ENCODE data around the gene TSPAN16. TPM values are rescaled to one million over a fixed set of nuclear protein-coding genes. Genes with fewer than 3 reads are reported as not detected.
"Not testable (repeated sequence)": the region's sequence is repeated elsewhere in the genome, so short reads cannot be mapped to it uniquely, and the experiment has no call there.

The TSPAN16 gene
- total RNA-seq, 2 donors from 2014 or later, result not detected

DNA sequence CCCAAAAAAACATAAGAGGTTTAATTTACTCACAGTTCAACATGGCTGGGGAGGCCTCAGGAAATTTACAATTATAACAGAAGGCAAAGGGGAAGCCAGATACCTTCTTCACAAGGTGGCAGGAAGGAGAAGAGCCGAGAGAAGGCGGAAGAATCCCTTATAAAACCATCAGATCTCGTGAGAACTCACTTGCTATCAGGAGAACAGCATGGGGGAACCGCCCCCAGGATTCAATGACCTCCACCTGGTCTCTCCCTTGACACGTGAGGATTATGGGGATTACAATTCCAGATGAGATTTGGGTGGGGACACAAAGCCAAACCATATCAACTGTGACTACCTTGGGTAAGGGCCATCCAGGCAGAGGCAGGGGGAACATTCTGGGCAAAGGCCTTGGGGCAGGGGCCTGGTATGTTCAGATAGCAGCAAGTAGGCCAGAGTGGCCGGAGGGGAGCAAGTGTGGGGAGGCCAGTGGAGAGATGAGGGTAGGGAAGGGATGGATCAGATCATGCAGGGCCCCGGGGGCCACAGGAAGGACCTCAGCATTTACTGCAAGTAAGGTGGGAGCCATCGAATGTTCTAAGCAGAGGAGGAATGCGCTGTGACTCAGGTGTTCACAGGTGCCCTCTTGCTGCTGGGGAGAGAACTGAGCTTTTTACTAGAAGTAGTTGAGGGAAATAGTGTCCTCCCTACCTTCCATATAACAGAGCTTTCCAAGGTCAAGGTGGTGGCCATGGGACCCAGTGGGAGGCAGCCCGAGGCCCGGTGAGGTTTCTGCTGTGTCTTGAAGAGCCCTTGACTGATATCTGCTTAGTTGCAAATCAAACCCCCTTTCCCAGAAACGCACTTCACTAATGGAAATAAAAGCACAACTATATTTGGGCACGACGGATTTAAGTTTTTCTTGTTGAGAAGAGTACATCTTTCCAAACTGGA is 25.5 kb downstream of the TSPAN16 start:
- no peaks in the 10 kb centered on the region for H3K36me3 Mint-ChIP-seq (ENCODE audit: low read depth)
- H3K27ac Mint-ChIP-seq, result no peak overlapping the region
- H3K27me3 Mint-ChIP-seq, result peaks cover 8% of the 10 kb centered on the region
- no peaks in the 10 kb centered on the region for H3K9me3 Mint-ChIP-seq
- no peak overlapping the region for H3K4me3 Mint-ChIP-seq
- no peaks in the 10 kb centered on the region for H3K4me1 Mint-ChIP-seq
- ATAC-seq (replicated peaks), result no peak

DNA sequence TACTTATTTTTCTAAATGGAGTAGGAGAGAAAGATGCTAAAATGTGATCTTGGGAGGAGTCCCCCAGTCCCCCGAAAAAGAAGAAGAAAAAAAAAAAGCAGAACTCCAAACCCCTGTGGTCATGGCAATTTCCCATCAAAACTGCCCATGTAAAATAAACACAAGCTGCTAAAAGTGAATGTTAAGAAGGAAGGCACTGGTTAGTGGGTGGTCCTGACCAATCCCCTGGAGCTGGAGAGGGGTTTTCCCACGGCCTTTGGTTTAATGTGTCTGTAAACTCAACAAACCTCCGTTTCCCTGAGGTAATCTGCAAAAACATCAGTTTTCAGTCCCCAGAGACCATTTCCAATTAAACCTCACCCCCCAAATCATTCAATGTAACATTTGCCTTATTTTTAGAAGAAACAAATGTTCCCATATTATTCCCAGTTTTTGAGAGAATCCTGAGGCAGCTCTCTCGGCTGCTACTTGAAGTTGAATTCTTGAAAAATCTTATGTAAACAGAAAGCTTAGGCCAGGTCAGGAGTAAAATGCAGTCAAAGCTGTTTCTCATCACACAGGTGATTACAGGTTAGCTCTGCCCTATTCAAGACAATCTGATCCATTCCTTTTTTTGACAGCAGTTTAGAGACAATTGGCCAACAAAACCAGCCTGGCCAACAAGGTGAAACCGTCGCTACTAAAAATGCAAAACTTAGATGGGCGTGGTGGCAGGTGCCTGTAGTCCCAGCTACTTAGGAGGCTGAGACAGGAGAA is 26.5 kb downstream of the TSPAN16 start:
- H3K9me3 Mint-ChIP-seq, result no peaks in the 10 kb centered on the region
- peaks cover 7% of the 10 kb centered on the region for H3K36me3 Mint-ChIP-seq (ENCODE audit: low read depth)
- H3K4me1 Mint-ChIP-seq, result no peaks in the 10 kb centered on the region
- H3K27ac Mint-ChIP-seq, result no peak overlapping the region
- no peak for ATAC-seq (replicated peaks)
- peaks cover 3% of the 10 kb centered on the region for H3K27me3 Mint-ChIP-seq
- no peak overlapping the region for H3K4me3 Mint-ChIP-seq

DNA sequence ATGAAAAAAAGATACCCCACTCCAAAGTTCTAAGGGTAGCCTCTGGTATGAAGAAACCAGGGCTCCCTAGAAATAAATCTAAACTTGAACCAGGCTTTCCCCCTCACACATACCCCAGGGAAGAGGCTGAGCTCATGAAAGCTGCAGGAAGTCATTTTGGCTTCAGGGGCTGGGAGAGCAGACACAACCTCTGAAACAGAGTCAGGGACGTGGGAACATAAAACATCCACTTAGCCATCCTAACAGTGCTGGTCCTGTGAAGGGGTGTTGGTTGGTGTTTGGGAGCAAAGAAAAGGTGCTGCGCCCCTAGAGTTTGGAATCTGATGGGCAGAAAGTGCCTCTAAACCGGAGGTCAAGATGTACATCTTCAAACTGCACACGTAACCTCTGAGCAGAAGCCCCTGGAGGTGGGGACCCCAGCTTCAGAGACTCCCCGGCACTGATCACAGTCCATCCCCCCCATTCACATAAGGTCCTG is 27.7 kb downstream of the TSPAN16 start:
- H3K27me3 Mint-ChIP-seq, result peaks cover 3% of the 10 kb centered on the region
- no peak for ATAC-seq (replicated peaks)
- no peaks in the 10 kb centered on the region for H3K4me1 Mint-ChIP-seq
- peaks cover 7% of the 10 kb centered on the region for H3K36me3 Mint-ChIP-seq (ENCODE audit: low read depth)
- H3K4me3 Mint-ChIP-seq, result peak overlapping the region; percentile 20
- H3K27ac Mint-ChIP-seq, result no peak overlapping the region
- H3K9me3 Mint-ChIP-seq, result no peaks in the 10 kb centered on the region

DNA sequence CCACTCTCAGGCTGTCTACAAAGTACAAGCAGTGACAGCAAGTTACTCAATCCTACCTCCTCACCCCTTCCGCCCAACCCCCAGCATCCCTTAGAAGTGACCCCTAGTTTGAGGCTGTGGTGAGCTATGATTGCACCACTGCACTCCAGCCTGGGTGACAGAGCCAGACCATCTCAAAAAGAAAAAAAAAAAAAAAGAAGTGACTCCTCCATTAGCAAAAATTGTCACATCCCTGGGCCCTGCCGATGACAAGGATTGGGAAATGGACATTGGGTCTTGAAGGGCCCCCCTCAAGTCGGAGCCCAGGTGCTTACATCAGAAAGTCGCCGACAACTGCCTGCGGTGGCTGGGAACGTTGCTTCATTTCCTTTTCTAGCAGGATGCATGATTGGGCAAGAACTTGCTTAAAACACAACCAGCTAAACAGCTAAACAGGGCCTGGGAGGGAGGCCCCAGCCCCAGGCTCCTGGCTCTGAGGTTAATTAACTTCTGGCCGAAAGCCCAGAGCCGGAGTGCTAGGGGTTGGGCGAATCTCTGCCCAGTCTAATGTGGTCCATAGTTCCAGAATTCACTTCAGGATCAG is 28.2 kb downstream of the TSPAN16 start:
- no peaks in the 10 kb centered on the region for H3K4me1 Mint-ChIP-seq
- peak overlapping the region; percentile 43 for H3K27ac Mint-ChIP-seq
- peak overlapping the region; percentile 20 for H3K4me3 Mint-ChIP-seq
- peaks cover 3% of the 10 kb centered on the region for H3K27me3 Mint-ChIP-seq
- H3K36me3 Mint-ChIP-seq (ENCODE audit: low read depth), result peaks cover 7% of the 10 kb centered on the region
- peak; percentile 46 for ATAC-seq (replicated peaks)
- H3K9me3 Mint-ChIP-seq, result no peaks in the 10 kb centered on the region

DNA sequence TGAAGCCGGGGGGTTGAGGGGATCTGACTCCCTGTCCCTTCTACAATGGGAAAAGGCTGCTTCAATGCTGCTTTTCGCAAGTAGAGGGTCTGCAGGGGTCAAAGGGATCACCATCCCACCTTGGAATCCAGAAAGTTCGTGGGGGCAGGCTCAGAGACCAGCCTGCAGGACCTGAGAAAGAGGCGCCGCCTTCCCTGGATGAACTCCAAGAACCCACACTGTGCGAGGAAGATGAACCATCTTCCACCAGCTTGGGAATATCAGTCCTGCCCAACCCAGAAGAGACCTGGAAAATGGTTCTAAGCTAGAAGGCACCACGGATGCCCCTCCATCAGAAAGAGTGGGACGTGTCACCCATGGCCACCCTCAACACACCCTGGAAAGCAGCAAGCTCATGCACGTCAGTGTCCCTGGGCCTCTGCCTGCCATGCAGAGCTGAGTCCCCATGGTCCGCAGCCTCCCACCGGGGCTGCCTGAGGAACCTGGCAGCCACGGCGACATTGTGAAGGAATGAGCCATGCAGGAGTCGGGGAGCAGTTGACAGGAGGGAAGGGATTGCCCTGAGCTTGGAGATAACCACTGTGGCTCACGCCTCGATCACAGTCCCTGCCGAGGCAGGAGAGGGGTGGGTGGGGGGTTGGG is 28.9 kb downstream of the TSPAN16 start:
- no peak for ATAC-seq (replicated peaks)
- H3K4me1 Mint-ChIP-seq, result no peaks in the 10 kb centered on the region
- peaks cover 3% of the 10 kb centered on the region for H3K27me3 Mint-ChIP-seq
- H3K27ac Mint-ChIP-seq, result peak overlapping the region; percentile 43
- H3K9me3 Mint-ChIP-seq, result no peaks in the 10 kb centered on the region
- H3K36me3 Mint-ChIP-seq (ENCODE audit: low read depth), result peaks cover 7% of the 10 kb centered on the region
- H3K4me3 Mint-ChIP-seq, result peak overlapping the region; percentile 20

DNA sequence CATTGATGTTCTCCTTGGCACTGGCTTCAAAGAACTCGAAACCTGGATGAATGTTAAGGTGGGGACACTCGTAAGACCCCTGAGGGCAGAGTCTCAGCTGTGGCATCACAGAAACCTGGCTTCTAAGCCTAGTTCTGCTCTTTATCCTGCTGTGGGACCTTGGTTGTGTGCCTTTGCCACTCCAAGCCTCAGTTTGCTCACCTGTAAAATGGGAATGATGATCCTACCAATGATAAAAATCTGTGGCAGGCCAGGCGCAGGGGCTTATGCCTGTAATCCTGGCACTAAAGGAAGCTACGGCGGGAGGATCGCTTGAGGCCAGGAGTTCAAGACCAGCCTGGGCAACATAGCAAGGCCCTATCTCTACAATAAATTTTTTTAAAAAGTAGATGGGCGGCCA is 29.6 kb downstream of the TSPAN16 start:
- no peak overlapping the region for H3K27ac Mint-ChIP-seq
- ATAC-seq (replicated peaks), result no peak
- H3K9me3 Mint-ChIP-seq, result no peaks in the 10 kb centered on the region
- H3K36me3 Mint-ChIP-seq (ENCODE audit: low read depth), result peaks cover 7% of the 10 kb centered on the region
- H3K4me3 Mint-ChIP-seq, result no peak overlapping the region
- H3K27me3 Mint-ChIP-seq, result peaks cover under 1% of the 10 kb centered on the region
- H3K4me1 Mint-ChIP-seq, result no peaks in the 10 kb centered on the region

DNA sequence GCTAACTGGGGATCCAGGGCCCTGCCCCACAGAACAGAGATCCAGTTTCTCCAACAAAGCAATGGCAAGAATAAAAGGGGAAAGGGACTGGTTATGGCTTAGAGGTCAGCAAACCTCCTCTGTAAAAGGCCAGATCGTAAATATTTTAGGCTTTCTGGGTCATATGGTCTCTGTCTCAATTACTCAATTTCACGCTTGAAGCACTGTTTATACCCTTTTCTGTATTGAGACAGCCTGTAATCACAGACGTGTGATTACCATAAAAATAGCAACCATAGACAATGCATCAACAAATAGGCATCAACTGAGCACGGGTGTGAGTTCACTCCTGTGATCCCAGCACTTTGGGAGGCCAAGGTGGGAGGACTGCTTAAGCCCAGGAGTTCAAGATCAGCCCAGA is 34.2 kb downstream of the TSPAN16 start:
- H3K36me3 Mint-ChIP-seq (ENCODE audit: low read depth), result peaks cover 32% of the 10 kb centered on the region
- H3K9me3 Mint-ChIP-seq, result no peaks in the 10 kb centered on the region
- H3K4me3 Mint-ChIP-seq, result no peak overlapping the region
- no peaks in the 10 kb centered on the region for H3K4me1 Mint-ChIP-seq
- no peak for ATAC-seq (replicated peaks)
- H3K27ac Mint-ChIP-seq, result no peak overlapping the region
- no peaks in the 10 kb centered on the region for H3K27me3 Mint-ChIP-seq

DNA sequence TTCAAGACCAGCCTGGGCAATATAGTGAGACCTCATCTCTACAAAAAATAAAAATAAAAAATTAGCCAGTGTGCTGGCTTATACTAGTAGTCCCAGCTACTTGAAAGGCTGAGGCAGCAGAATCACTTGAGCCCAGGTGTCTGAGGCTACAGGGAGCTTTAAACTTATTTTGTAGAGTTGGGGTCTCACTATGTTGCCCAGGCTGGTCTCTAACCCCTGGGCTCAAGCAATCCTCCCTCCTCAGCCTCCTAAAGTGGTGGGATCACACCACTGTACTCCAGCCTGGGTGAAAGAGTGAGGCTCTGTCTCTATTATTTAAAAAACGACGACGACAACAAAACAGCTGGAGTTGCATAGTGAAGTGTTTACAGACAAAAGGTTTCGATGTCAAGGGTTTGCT is 35.5 kb downstream of the TSPAN16 start:
- Mint-ChIP-seq H3K4me3 (no peak overlapping the region), H3K36me3 (ENCODE audit: low read depth) (peaks cover 38% of the 10 kb centered on the region), H3K4me1 (no peaks in the 10 kb centered on the region), H3K9me3 (no peaks in the 10 kb centered on the region), H3K27ac (no peak overlapping the region), H3K27me3 (no peaks in the 10 kb centered on the region)
- ATAC-seq (replicated peaks), result no peak

DNA sequence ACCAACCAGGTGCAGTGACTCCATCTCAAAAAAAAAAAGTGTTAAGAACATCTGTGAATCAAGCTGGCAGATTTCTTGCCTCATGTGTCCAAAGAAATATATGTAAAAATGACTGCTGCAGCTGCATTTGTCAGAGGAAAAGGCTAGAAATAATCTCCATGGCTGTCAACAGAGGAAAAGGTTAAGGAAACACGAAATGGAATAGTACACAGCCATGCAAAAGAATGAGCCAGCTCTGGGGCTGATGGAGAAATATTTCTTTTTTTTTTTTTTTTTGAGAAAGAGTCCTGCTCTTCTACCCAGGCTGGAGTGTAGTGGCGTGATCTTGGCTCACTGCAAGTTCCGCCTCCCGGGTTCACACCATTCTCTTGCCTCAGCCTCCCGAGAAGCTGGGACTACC is 36.9 kb downstream of the TSPAN16 start:
- Mint-ChIP-seq H3K27me3 (no peaks in the 10 kb centered on the region), H3K27ac (no peak overlapping the region), H3K36me3 (ENCODE audit: low read depth) (peaks cover 37% of the 10 kb centered on the region), H3K4me1 (no peaks in the 10 kb centered on the region), H3K4me3 (no peak overlapping the region), H3K9me3 (no peaks in the 10 kb centered on the region)
- ATAC-seq (replicated peaks), result no peak

DNA sequence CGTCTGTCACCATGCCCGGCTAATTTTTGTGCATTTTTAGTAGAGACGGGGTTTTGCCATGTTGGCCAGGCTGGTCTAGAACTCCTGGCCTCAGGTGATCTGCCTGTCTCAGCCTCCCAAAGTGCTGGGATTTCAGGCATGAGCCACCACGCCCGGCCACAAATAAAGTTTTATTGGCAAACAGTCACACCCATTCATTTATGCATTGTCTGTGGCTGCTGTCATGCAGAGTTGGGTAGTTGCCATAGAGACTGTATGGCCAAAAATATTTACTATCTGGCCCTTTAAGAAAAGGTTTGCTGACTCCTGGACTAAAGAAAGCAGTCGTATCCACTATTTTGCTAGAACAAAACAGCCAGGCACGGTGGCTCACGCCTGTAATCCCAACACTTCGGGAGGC is 37.9 kb downstream of the TSPAN16 start:
- H3K36me3 Mint-ChIP-seq (ENCODE audit: low read depth), result peaks cover 37% of the 10 kb centered on the region
- H3K4me3 Mint-ChIP-seq; H3K27me3 Mint-ChIP-seq; H3K27ac Mint-ChIP-seq; H3K9me3 Mint-ChIP-seq; ATAC-seq (replicated peaks); H3K4me1 Mint-ChIP-seq: not testable (repeated sequence)

DNA sequence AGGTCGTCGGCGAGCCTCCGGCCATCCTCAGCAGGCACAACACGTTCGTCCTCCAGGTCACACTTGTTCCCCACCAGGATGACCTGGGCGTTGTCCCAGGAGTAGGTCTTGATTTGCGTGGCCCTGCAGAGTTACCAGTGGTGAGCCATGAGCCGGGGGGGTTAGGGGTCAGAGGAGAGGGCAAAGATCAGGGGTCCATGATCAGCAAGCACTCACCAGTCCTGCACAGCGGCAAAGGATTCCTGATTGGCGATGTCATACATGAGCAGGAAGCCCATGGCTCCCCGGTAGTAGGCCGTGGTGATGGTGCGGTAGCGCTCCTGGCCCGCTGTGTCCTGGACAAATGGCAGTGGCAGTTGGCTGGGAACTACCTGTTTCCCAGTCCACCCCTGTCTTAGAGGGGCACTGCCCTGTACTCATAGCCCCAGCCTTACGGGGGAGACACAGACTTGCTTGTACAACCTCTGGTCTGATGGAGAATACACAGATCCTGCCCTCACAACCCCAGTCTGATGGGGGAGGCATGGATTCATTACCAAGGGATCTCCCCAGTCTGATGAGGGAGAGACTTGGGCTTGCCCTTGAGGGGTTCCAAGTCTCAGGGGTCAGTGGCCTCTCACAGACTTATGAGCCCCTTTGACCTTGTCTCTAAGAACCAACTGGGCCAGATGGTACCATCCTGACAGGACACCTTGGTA is 39.6 kb downstream of the TSPAN16 start:
- Mint-ChIP-seq H3K27ac (no peak overlapping the region), H3K27me3 (no peaks in the 10 kb centered on the region), H3K36me3 (ENCODE audit: low read depth) (peaks cover 37% of the 10 kb centered on the region), H3K9me3 (no peaks in the 10 kb centered on the region), H3K4me3 (no peak overlapping the region), H3K4me1 (peaks cover 5% of the 10 kb centered on the region)
- ATAC-seq (replicated peaks), result no peak

DNA sequence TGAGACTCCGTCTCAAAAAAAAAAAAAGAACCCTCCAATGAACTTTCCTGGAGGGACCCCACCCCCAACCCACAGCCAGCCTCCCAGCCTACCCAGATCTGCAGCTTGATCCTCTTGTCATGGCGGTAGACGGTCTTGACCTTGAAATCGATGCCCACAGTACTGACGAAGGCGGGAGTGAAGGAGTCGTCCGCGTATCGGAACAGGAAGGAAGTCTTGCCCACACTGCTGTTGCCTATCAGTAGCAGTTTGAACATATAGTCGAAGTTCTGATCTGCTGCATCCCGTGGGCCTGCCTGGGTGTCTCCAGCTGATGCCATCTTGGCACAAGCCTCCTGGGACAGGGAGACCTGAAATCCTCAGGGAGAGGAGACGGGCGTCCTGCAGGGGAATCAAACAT is 41.1 kb downstream of the TSPAN16 start:
- H3K4me1 Mint-ChIP-seq, result peaks cover 5% of the 10 kb centered on the region
- no peak overlapping the region for H3K27ac Mint-ChIP-seq
- peaks cover 33% of the 10 kb centered on the region for H3K36me3 Mint-ChIP-seq (ENCODE audit: low read depth)
- no peaks in the 10 kb centered on the region for H3K27me3 Mint-ChIP-seq
- no peak overlapping the region for H3K4me3 Mint-ChIP-seq
- ATAC-seq (replicated peaks), result no peak
- H3K9me3 Mint-ChIP-seq, result no peaks in the 10 kb centered on the region

DNA sequence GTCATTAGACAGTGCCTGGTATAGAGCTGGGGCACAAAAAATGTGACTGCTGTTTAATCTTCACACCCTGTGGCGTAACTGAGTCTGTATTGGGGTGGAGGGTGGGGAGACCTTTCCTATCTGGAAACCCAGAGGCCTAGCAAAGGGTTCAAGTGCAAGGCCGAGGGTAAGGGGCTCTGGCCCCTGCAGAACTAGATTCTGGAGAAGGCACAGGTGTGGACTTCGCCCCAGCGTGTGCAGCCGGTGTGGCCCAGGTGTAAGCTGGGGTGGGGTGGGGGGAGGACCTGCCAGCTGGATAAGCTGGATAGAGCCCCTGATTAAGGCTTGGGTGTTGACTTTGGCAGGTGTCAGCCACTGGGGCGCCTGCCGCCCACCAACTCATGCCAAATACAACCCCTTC is 42.2 kb downstream of the TSPAN16 start:
- ATAC-seq (replicated peaks), result no peak
- no peaks in the 10 kb centered on the region for H3K9me3 Mint-ChIP-seq
- no peaks in the 10 kb centered on the region for H3K27me3 Mint-ChIP-seq
- peaks cover 26% of the 10 kb centered on the region for H3K36me3 Mint-ChIP-seq (ENCODE audit: low read depth)
- H3K4me3 Mint-ChIP-seq, result peak overlapping the region; percentile 11
- no peak overlapping the region for H3K27ac Mint-ChIP-seq
- peaks cover 5% of the 10 kb centered on the region for H3K4me1 Mint-ChIP-seq

Data from activated T-helper 17 cell treated with anti-CD3 and anti-CD28 coated beads, Interleukin-2, amount 50 U/mL, for 72 hours (primary cell).